GM12878 (cell line): ENCODE data around the gene EHBP1. TPM values are rescaled to one million over a fixed set of nuclear protein-coding genes. Genes with fewer than 3 reads are reported as not detected.

Experiments
- ATAC-seq: fragments of 200-7000 bp; cut with Tn5 transposase; 3 replicates; pipeline ENCODE4 v1.9.1; 2020; ENCODE audit warnings: mild to moderate bottlenecking, moderate library complexity
- BruUV-seq: library from RNA; stranded (reverse); fragments of 400-500 nt; replicated peaks from 2 replicates; lab custom pipeline; 2021; lab: Mats Ljungman, UMichigan
- CTCF ChIA-PET: fragments of 300-600 bp; sonication (Branson Sonifier 250); formaldehyde crosslinking; extraction: SDS; loops from one replicate; lab custom pipeline; 2021; ENCODE audit warnings: inconsistent platforms; lab: Yijun Ruan, JAX
- POLR2A ChIA-PET: fragments of 350-600 bp; formaldehyde crosslinking; extraction: SDS; loops from one replicate; lab custom pipeline; 2021; ENCODE audit warnings: inconsistent platforms; lab: Charles Lee
- RAD21 ChIA-PET: fragments of 300-600 bp; sonication (Branson Sonifier 250); formaldehyde crosslinking; loops from one replicate; lab custom pipeline; 2023; ENCODE audit warnings: antibody characterized with exemption; ENCODE audit not compliant: unreplicated experiment; lab: Charles Lee
- SMC1A ChIA-PET: fragments of 300-600 bp; sonication (Branson Sonifier 250); formaldehyde crosslinking; loops from one replicate; lab custom pipeline; 2023; ENCODE audit not compliant: unreplicated experiment, uncharacterized antibody; lab: Charles Lee
- DNase-seq: peaks from one replicate; pipeline ENCODE4 v3.0.0-alpha.2; 2011; ENCODE audit warnings: low read depth, low spot score
- FAIRE-seq: peaks from 3 replicates; lab custom pipeline; 2011; peaks lifted over from hg19 to GRCh38; lab: Jason Lieb, UNC
- H2AFZ ChIP-seq: 2 replicates; pipeline ENCODE4 v1.6.0; 2011; ENCODE audit warnings: low read depth, low read length, control low read depth; ENCODE audit not compliant: control insufficient read depth
- H3K27ac ChIP-seq: 2 replicates; pipeline ENCODE4 v1.5.1; 2011; ENCODE audit warnings: control low read depth; ENCODE audit not compliant: control insufficient read depth, insufficient read depth
- H3K27me3 ChIP-seq, 2 experiments: replicated peaks in 1 of 2; 2 replicates each; pipeline versions ENCODE4 v1.6.0 to v1.6.1; 2011; ENCODE audit warnings: low read length in 1 of 2; ENCODE audit not compliant: control insufficient read depth in 2 of 2, insufficient read depth in 2 of 2
- H3K36me3 ChIP-seq, 2 experiments: 2 replicates each; pipeline ENCODE4 v1.5.1; 2011; ENCODE audit warnings: low read length in 1 of 2; ENCODE audit not compliant: control insufficient read depth in 2 of 2, insufficient read depth in 2 of 2
- H3K4me1 ChIP-seq: 2 replicates; pipeline ENCODE4 v1.6.1; 2011; ENCODE audit warnings: mild to moderate bottlenecking, low read length, moderate library complexity, mixed read lengths; ENCODE audit not compliant: control insufficient read depth, insufficient read depth
- H3K4me2 ChIP-seq: 2 replicates; pipeline ENCODE4 v1.6.0; 2011; ENCODE audit warnings: control low read depth; ENCODE audit not compliant: control insufficient read depth, insufficient read depth
- H3K4me3 ChIP-seq: fragments of 200-600 bp; sonication (generic); 2 replicates; pipeline ENCODE4 v1.5.1; 2016
- H3K79me2 ChIP-seq: 2 replicates; pipeline ENCODE4 v1.6.0; 2011; ENCODE audit warnings: low read length; ENCODE audit not compliant: control insufficient read depth, insufficient read depth
- H3K9ac ChIP-seq: 2 replicates; pipeline ENCODE4 v1.8.0; 2011; ENCODE audit warnings: low read length, control low read depth, mixed read lengths; ENCODE audit not compliant: control insufficient read depth, insufficient read depth
- H3K9me3 ChIP-seq: replicated peaks from 3 replicates; pipeline ENCODE4 v1.5.1; 2011; ENCODE audit warnings: mild to moderate bottlenecking, low read length; ENCODE audit not compliant: control insufficient read depth, insufficient read depth
- H4K20me1 ChIP-seq: 2 replicates; pipeline ENCODE4 v1.6.0; 2011; ENCODE audit not compliant: control insufficient read depth, insufficient read depth
- EED ChIP-seq: sonication (generic); IDR thresholded peaks from 2 replicates; pipeline ENCODE4 v1.6.1; 2016; ENCODE audit warnings: antibody characterized with exemption, low read depth
- HDAC2 ChIP-seq: fragments of 200-600 bp; sonication (generic); IDR thresholded peaks from 2 replicates; pipeline ENCODE4 v1.6.1; 2017
- IKZF1 ChIP-seq: fragments of 450-650 bp; conservative IDR thresholded peaks from 2 replicates; pipeline ENCODE4 v1.6.1; 2017; ENCODE audit warnings: antibody characterized with exemption, mild to moderate bottlenecking
- WGBS: methylation state at CpG from one replicate; pipeline ENCODE4 v1.1.6; 2016; ENCODE audit warnings: low lambda C conversion rate; ENCODE audit not compliant: insufficient replicate concordance, insufficient coverage; ENCODE audit errors: missing lambda C conversion rate; 5-methylcytosine and 5-hydroxymethylcytosine counted together
- in situ Hi-C: fragments of 300-500 bp; cut with MboI; formaldehyde crosslinking; loops from 9 replicates; pipeline ENCODE4 v1.14.3; 2018; ENCODE audit warnings: mixed read lengths
- intact Hi-C: fragments of 100-400 bp; cut with micrococcal nuclease; formaldehyde crosslinking; loops from one replicate; pipeline ENCODE4 v1.14.2; 2022; ENCODE audit not compliant: unreplicated experiment
- polyA plus RNA-seq, 11 experiments: library from polyadenylated mRNA; depleted of rRNA in 4 of 11; unstranded in 6 of 11; stranded (reverse) in 5 of 11; fragments of >200 nt; fragmentation: Nextera tagmentation in 4 of 11; fragmentation: Illumina TruSeq in 1 of 11; extraction: Ambion mirVana in 4 of 11; extraction: Trizol in 1 of 11; gene quantifications; 1 replicate in 1 of 11; 2 replicates in 10 of 11; pipeline versions ENCODE4 v1.2.1 to v1.2.3, GENCODE V29; 2011 to 2016; ENCODE audit warnings: inconsistent platforms in 2 of 11, missing spikeins in 2 of 11, low read depth in 1 of 11
- total RNA-seq, 4 experiments: library from RNA; depleted of rRNA in 3 of 4; stranded (reverse); fragments of >200 nt in 3 of 4; fragmentation: Illumina TruSeq in 1 of 4; extraction: Trizol in 1 of 4; gene quantifications; 2 replicates each; pipeline versions ENCODE4 v1.2.1 to v1.2.3, GENCODE V29; 2013 to 2021
- TF ChIP-seq, protein P1 (sequence below): fragments of 450-650 bp; IDR thresholded peaks from 2 replicates; pipeline ENCODE4 v1.6.1; 2017; ENCODE audit warnings: low read depth, mild to moderate bottlenecking, moderate library complexity
- TF ChIP-seq, protein P2 (sequence below): fragments of 450-650 bp; IDR thresholded peaks from 2 replicates; pipeline ENCODE4 v1.6.1; 2017; ENCODE audit warnings: mild to moderate bottlenecking, low read depth, inconsistent platforms; ENCODE audit not compliant: poor library complexity, severe bottlenecking

EHBP1 gene
- total and polyA plus RNA-seq, 10 of the 15 experiments (the other 5 are each of a cell fraction or from before 2014, with no cell fraction given) = 5.7 to 26.1 (median 13.6) TPM

DNA sequence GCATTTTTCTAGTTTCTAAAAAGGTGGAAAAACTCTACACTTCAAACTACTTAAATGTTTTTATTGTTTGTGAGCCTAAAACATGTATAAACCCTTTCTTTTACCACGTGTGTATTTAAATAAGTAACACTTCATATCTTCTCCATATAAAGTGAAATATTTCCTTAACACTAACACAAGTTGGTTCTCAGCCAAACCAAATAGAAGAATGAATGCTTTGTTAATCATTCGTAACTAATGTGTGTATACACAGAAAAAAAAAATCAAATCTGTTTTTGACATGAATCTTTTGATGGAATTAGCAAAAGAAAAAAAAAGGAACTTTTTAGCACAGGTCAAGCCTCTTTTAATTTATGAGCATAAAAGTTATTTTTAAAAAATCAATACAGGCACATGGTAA lies 89.3 kb downstream of the EHBP1 start:
- BruUV-seq = no TSS peak
- TF ChIP-seq, protein P1, sequence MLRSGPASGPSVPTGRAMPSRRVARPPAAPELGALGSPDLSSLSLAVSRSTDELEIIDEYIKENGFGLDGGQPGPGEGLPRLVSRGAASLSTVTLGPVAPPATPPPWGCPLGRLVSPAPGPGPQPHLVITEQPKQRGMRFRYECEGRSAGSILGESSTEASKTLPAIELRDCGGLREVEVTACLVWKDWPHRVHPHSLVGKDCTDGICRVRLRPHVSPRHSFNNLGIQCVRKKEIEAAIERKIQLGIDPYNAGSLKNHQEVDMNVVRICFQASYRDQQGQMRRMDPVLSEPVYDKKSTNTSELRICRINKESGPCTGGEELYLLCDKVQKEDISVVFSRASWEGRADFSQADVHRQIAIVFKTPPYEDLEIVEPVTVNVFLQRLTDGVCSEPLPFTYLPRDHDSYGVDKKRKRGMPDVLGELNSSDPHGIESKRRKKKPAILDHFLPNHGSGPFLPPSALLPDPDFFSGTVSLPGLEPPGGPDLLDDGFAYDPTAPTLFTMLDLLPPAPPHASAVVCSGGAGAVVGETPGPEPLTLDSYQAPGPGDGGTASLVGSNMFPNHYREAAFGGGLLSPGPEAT = no peak
- no peak for TF ChIP-seq EED
- H3K9me3 ChIP-seq = no peaks in the 10 kb centered on the region
- ATAC-seq (no peak), FAIRE-seq (no peak), DNase-seq (no peak)
- no peaks in the 10 kb centered on the region for H3K36me3 ChIP-seq
- POLR2A ChIA-PET = no interaction called here
- no peak overlapping the region for H3K4me2 ChIP-seq
- no peaks in the 10 kb centered on the region for H3K27me3 ChIP-seq
- SMC1A ChIA-PET = no interaction called here
- H3K4me3 ChIP-seq = no peak overlapping the region
- no peaks in the 10 kb centered on the region for H3K79me2 ChIP-seq
- H3K27ac ChIP-seq = no peak overlapping the region
- intact Hi-C loops (no loop called here), in situ Hi-C loops (no loop called here)
- no peaks in the 10 kb centered on the region for H3K4me1 ChIP-seq
- WGBS = 71% methylated on average over 2 of the region's 2 CpGs
- no peaks in the 10 kb centered on the region for H4K20me1 ChIP-seq
- no peak overlapping the region for H2AFZ ChIP-seq
- H3K9ac ChIP-seq = no peak overlapping the region
- CTCF ChIA-PET = no interaction called here
- RAD21 ChIA-PET = no interaction called here

GRCh38 chr2:62795341-62795740 lies 89.8 kb downstream of the EHBP1 start:
- ChIA-PET SMC1A (interaction anchor here (1.0 to 1.2 kb wide), 2 partner anchors 9 to 21 kb away, joined by 3 read pairs; no protein-coding TSS in a partner anchor), POLR2A (no interaction called here), RAD21 (no interaction called here), CTCF (interaction anchor here (1.1 kb wide), 1 partner anchor 7 kb away, joined by 3 read pairs; no protein-coding TSS in a partner anchor)
- Histone ChIP-seq H3K79me2 (no peaks in the 10 kb centered on the region), H3K4me1 (no peaks in the 10 kb centered on the region), H3K4me3 (no peak overlapping the region), H2AFZ (no peak overlapping the region), H3K4me2 (no peak overlapping the region), H3K9ac (no peak overlapping the region), H3K9me3 (no peaks in the 10 kb centered on the region), H3K27ac (no peak overlapping the region), H3K36me3 (no peaks in the 10 kb centered on the region), H4K20me1 (no peaks in the 10 kb centered on the region), H3K27me3 (no peaks in the 10 kb centered on the region)
- ATAC-seq (no peak), FAIRE-seq (no peak), DNase-seq (no peak)
- TF ChIP-seq IKZF1 (no peak), HDAC2 (no peak)
- TF ChIP-seq, protein P2, sequence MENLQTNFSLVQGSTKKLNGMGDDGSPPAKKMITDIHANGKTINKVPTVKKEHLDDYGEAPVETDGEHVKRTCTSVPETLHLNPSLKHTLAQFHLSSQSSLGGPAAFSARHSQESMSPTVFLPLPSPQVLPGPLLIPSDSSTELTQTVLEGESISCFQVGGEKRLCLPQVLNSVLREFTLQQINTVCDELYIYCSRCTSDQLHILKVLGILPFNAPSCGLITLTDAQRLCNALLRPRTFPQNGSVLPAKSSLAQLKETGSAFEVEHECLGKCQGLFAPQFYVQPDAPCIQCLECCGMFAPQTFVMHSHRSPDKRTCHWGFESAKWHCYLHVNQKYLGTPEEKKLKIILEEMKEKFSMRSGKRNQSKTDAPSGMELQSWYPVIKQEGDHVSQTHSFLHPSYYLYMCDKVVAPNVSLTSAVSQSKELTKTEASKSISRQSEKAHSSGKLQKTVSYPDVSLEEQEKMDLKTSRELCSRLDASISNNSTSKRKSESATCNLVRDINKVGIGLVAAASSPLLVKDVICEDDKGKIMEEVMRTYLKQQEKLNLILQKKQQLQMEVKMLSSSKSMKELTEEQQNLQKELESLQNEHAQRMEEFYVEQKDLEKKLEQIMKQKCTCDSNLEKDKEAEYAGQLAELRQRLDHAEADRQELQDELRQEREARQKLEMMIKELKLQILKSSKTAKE = no peak
- no TSS peak for BruUV-seq
- in situ Hi-C loops (no loop called here), intact Hi-C loops (no loop called here)
